Kidney (tissue), 14 donors: ENCODE measurements around the gene ANKMY1. TPM values are rescaled to one million over a fixed set of nuclear protein-coding genes. Genes with fewer than 3 reads are reported as not detected.

Source experiments
- DNase-seq, 5 donors: peaks; one replicate each; pipeline ENCODE4 v3.0.0-alpha.2; 2013 to 2020
- FAIRE-seq: peaks from 2 replicates; lab custom pipeline; 2012; peaks lifted over from hg19 to GRCh38; lab: Jason Lieb, UNC
- H3K27ac ChIP-seq, 2 donors: one replicate each; pipeline ENCODE4 v1.7.0; 2013; ENCODE audit warnings: low read depth in 2 of 2, low read length in 2 of 2, inconsistent platforms in 1 of 2
- H3K27me3 ChIP-seq: one replicate; pipeline ENCODE4 v1.7.1; 2013; ENCODE audit warnings: low read length, inconsistent platforms; ENCODE audit not compliant: control insufficient read depth, insufficient read depth
- H3K36me3 ChIP-seq, 3 donors: one replicate each; pipeline versions ENCODE4 v1.7.0 to v1.7.1; 2013; ENCODE audit warnings: low read length in 3 of 3, control low read depth in 1 of 3, inconsistent platforms in 1 of 3; ENCODE audit not compliant: insufficient read depth in 3 of 3, control insufficient read depth in 2 of 3
- H3K4me1 ChIP-seq, 3 donors: one replicate each; pipeline versions ENCODE4 v1.7.0 to v1.7.1; 2013; ENCODE audit warnings: low read length in 3 of 3, inconsistent platforms in 1 of 3, low read depth in 1 of 3; ENCODE audit not compliant: control insufficient read depth in 2 of 3, insufficient read depth in 2 of 3
- H3K4me3 ChIP-seq, 3 donors: one replicate each; pipeline versions ENCODE4 v1.7.0 to v1.8.1; 2013; ENCODE audit warnings: low read length in 3 of 3, control low read depth in 1 of 3, inconsistent platforms in 1 of 3
- H3K9ac ChIP-seq, 3 donors: one replicate each; pipeline versions ENCODE4 v1.7.0 to v1.7.1; 2013; ENCODE audit warnings: low read length in 3 of 3, control low read depth in 1 of 3, inconsistent platforms in 1 of 3
- H3K9me3 ChIP-seq, 3 donors: one replicate each; pipeline versions ENCODE4 v1.7.0 to v1.7.1; 2013; ENCODE audit warnings: low read length in 3 of 3, control low read depth in 1 of 3, inconsistent platforms in 1 of 3; ENCODE audit not compliant: control insufficient read depth in 2 of 3, insufficient read depth in 1 of 3
- intact Hi-C: fragments of 100-400 bp; cut with DNase I; formaldehyde crosslinking; loops from one replicate; pipeline ENCODE4 v1.11.1; 2022
- polyA plus RNA-seq: library from polyadenylated mRNA; stranded (reverse); fragments of 350-450 nt; fragmentation: Illumina TruSeq; extraction: RNeasy Lipid Tissue Mini Kit (QIAGEN cat#74804); gene quantifications from one replicate; pipeline ENCODE4 v1.2.3, GENCODE V29; 2014; ENCODE audit warnings: low read depth, low replicate concordance; ENCODE audit not compliant: insufficient read depth
- total RNA-seq: library from RNA; stranded (reverse); fragmentation: NEBNext Ultra II Directional; extraction: Animal tissue kit (Norgen Biotek cat#: 25700); gene quantifications from one replicate; pipeline ENCODE4 v1.2.1, GENCODE V29; 2021
- TF ChIP-seq, protein P1 (sequence below): IDR thresholded peaks from 3 replicates; pipeline ENCODE4 v1.5.1; 2012; ENCODE audit warnings: mild to moderate bottlenecking, moderate library complexity, borderline replicate concordance; ENCODE audit not compliant: insufficient read depth; ENCODE audit errors: extremely low read depth
- donor health status: control.
- donor health status: control.
- donor health status: control.
- donor health status: control.
- donor health status: control.
- donor health status: DM: yes; HTN: yes; CAD: no.
- donor health status: Normal renal cell carcinoma (clear cell type).

ANKMY1 gene
- total and polyA plus RNA-seq, 2 donors from 2014 or later = 3.0 to 22.1 TPM

DNA sequence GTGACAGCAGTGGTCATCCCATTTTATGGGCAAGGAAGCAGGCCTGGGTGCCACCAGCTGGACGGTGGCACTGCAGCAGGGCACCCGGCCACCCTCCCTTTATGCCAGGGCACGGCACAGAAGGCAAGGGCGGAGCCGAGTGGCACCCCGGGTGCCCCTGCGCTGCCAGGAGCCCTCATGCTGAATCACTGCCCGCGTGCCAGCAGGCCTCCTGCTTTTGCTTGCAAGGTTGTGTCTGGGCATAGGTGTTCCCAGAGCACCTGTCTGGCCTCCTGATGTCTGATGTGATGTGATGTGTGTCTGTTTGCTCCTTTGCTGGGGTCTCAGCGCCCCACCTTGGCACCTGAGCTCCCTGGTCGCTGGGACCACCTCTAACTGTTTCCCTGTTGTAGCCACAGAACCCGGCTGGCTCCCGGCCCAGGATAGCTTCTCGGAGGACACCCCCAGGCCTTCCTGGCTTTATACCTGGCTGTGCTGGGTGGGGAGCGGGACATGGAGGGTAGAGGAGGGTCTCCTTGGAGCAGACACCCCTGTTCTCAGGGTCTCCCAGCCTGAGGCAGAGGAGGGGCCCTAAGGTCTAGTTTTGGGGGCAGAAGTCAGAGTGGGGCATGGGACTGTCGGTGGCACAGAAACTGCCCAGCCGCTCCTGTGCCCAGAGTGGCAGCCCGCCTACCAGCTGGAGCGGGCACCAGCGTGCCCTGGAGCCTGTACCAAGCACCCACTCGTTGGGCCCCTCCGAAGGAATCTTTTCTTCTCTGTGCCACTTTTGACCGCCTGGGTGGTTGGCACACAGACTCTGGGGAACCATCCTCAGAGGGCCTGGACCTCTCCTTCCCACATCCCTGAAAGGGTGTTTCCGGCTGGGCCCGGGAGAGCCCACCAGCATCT is 118.7 kb downstream of the ANKMY1 start:
- no peak overlapping the region for H3K9ac ChIP-seq
- peak in 1 of 5 donors; percentile 68 for DNase-seq
- TF ChIP-seq, protein P1, sequence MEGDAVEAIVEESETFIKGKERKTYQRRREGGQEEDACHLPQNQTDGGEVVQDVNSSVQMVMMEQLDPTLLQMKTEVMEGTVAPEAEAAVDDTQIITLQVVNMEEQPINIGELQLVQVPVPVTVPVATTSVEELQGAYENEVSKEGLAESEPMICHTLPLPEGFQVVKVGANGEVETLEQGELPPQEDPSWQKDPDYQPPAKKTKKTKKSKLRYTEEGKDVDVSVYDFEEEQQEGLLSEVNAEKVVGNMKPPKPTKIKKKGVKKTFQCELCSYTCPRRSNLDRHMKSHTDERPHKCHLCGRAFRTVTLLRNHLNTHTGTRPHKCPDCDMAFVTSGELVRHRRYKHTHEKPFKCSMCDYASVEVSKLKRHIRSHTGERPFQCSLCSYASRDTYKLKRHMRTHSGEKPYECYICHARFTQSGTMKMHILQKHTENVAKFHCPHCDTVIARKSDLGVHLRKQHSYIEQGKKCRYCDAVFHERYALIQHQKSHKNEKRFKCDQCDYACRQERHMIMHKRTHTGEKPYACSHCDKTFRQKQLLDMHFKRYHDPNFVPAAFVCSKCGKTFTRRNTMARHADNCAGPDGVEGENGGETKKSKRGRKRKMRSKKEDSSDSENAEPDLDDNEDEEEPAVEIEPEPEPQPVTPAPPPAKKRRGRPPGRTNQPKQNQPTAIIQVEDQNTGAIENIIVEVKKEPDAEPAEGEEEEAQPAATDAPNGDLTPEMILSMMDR = no peak
- no peak overlapping the region for H3K27ac ChIP-seq
- H3K27me3 ChIP-seq = no peaks in the 10 kb centered on the region
- intact Hi-C loops = loop anchor here (5.0 kb wide), 1 partner anchor 207 kb away; no protein-coding TSS in a partner anchor
- no peak for FAIRE-seq
- H3K9me3 ChIP-seq = no peaks in the 10 kb centered on the region
- no peaks in the 10 kb centered on the region for H3K36me3 ChIP-seq
- H3K4me3 ChIP-seq = no peak overlapping the region
- peaks cover 0 to 9% (median 3%) of the 10 kb centered on the region in 3 donors for H3K4me1 ChIP-seq

DNA sequence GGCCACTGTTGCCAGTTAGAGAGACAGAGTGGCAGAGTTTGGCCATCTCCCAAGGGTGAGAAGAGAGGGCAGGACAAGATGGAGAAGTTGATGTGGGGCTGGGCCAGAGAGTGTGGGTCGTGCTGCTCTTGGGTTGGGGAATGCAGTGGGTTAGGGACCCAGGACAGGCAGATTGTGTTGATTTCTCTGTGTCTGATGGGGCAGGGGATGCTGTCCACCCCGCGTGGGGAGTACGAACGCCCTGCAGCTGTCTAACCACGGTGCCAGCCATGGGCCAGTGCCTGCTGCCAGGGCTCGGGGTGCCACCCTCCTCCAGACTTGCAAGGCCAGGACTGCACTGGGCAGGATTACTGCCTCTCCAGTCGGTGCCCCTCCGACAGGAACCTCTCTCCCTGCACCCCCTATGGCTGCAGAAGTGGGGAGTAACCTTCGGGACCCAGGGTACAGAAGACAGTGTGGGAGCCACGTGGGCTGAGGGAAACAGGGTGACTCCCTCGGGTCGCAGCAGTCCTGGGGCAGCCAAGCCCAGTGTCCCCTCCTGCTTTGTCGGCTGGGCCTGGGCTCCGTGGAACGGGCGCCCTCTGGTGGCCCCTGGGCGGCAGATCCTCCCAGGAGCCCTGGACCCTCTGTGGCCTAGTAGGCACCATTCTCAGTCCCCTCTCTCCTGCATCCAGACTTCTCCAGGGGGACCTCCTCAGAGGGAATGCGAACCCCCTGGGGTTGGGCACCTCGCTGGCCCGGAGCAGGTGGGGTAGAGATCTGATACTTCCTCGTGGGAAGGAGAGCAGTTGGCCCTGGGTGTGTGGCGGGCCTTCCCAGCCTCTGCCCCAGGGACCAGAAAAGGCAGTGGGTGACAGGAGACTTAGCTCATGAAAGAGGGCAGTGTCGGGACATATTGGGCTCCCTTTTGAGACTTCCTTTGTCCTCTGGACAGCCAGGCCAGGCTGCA is 119.7 kb downstream of the ANKMY1 start:
- H3K4me3 ChIP-seq = no peak overlapping the region
- no peak for FAIRE-seq
- TF ChIP-seq, protein P1 = peak; percentile 84

DNA sequence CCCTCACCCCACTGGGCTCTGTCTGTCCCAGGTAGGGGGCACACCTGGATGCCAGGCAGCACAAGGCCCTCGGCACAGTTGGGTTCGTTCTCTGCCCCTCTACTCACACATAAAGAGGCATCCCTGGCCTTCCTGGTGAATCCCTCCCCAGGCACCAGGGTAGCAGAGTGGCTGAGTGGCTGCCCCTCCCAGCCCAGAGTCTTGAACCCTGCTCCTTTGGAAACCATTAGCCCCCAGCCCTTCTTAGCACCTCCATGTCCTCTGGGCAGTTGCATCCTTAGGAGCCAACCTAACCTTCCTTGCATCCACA is 120.3 kb downstream of the ANKMY1 start:
- no peak overlapping the region for H3K27ac ChIP-seq
- no peak for FAIRE-seq
- H3K4me3 ChIP-seq = no peak overlapping the region
- intact Hi-C loops = loop anchor here (5.0 kb wide), 1 partner anchor 205 kb away; no protein-coding TSS in a partner anchor
- H3K4me1 ChIP-seq = peaks cover 0 to 9% (median 3%) of the 10 kb centered on the region in 3 donors
- peak in 1 of 5 donors; percentile 59 for DNase-seq
- H3K9ac ChIP-seq = no peak overlapping the region
- TF ChIP-seq, protein P1 = no peak
- no peaks in the 10 kb centered on the region for H3K27me3 ChIP-seq
- no peaks in the 10 kb centered on the region for H3K9me3 ChIP-seq
- H3K36me3 ChIP-seq = no peaks in the 10 kb centered on the region

More for the DNA sequence above, 119.7 kb downstream of the ANKMY1 start:
- H3K27ac ChIP-seq = no peak overlapping the region
- no peaks in the 10 kb centered on the region for H3K27me3 ChIP-seq
- peak; percentile 71 to 90 (median 83) for DNase-seq
- intact Hi-C loops = loop anchor here (5.0 kb wide), 1 partner anchor 206 kb away; no protein-coding TSS in a partner anchor
- H3K9me3 ChIP-seq = no peaks in the 10 kb centered on the region
- no peaks in the 10 kb centered on the region for H3K36me3 ChIP-seq
- peaks cover 0 to 9% (median 3%) of the 10 kb centered on the region in 3 donors for H3K4me1 ChIP-seq
- no peak overlapping the region for H3K9ac ChIP-seq
